Loucy (cell line): ENCODE data around the gene ZNF432.

Experiments
- H2AFZ ChIP-seq: fragments of 200-600 bp; sonication (generic); 2 replicates; pipeline ENCODE4 v1.6.0; 2016; ENCODE audit warnings: antibody characterized with exemption, mild to moderate bottlenecking, low read length, moderate library complexity
- H3F3A ChIP-seq: fragments of 200-600 bp; 2 replicates; pipeline ENCODE4 v1.6.0; 2016; ENCODE audit warnings: antibody characterized with exemption, low read depth, mild to moderate bottlenecking
- H3K27me3 ChIP-seq: fragments of 200-600 bp; sonication (generic); 2 replicates; pipeline ENCODE4 v1.6.1; 2014; ENCODE audit warnings: low read length, mild to moderate bottlenecking; ENCODE audit not compliant: insufficient read depth, poor library complexity, severe bottlenecking
- H3K36me3 ChIP-seq: fragments of 200-600 bp; sonication (generic); 2 replicates; pipeline ENCODE4 v1.6.1; 2016; ENCODE audit warnings: low read length; ENCODE audit not compliant: insufficient read depth
- H3K4me1 ChIP-seq: fragments of 200-600 bp; sonication (generic); 2 replicates; pipeline ENCODE4 v1.5.1; 2014; ENCODE audit warnings: low read length, mild to moderate bottlenecking; ENCODE audit not compliant: insufficient read depth, poor library complexity, severe bottlenecking
- H3K4me2 ChIP-seq: fragments of 200-600 bp; sonication (generic); 2 replicates; pipeline ENCODE4 v1.6.0; 2014; ENCODE audit warnings: antibody characterized with exemption, low read length, low read depth, mild to moderate bottlenecking; ENCODE audit not compliant: poor library complexity, severe bottlenecking
- H3K4me3 ChIP-seq: fragments of 200-600 bp; sonication (generic); 2 replicates; pipeline ENCODE4 v1.5.1; 2014; ENCODE audit warnings: low read length, mild to moderate bottlenecking, mixed read lengths; ENCODE audit not compliant: poor library complexity, severe bottlenecking
- H3K79me2 ChIP-seq: fragments of 200-600 bp; sonication (generic); 2 replicates; pipeline ENCODE4 v1.6.1; 2014; ENCODE audit warnings: low read length; ENCODE audit not compliant: insufficient read depth
- H3K9ac ChIP-seq: fragments of 200-600 bp; sonication (generic); 2 replicates; pipeline ENCODE4 v1.6.0; 2014; ENCODE audit warnings: mild to moderate bottlenecking, low read depth, low read length, moderate library complexity; ENCODE audit not compliant: poor library complexity, severe bottlenecking
- H3K9me2 ChIP-seq: fragments of 200-600 bp; sonication (generic); replicated peaks from 2 replicates; pipeline ENCODE4 v1.6.1; 2016; ENCODE audit warnings: low read depth, low read length, mixed read lengths
- H3K9me3 ChIP-seq: fragments of 200-600 bp; sonication (generic); 2 replicates; pipeline ENCODE4 v1.6.1; 2014; ENCODE audit warnings: mild to moderate bottlenecking, antibody characterized with exemption, low read length, low read depth; ENCODE audit not compliant: insufficient read depth
- H4K20me1 ChIP-seq: fragments of 200-600 bp; sonication (generic); 2 replicates; pipeline ENCODE4 v1.6.0; 2014; ENCODE audit warnings: antibody characterized with exemption, low read length, mild to moderate bottlenecking; ENCODE audit not compliant: insufficient read depth, poor library complexity, severe bottlenecking
- EZH2phosphoT487 ChIP-seq: fragments of 200-600 bp; IDR thresholded peaks from 2 replicates; pipeline ENCODE4 v1.6.1; 2018; ENCODE audit warnings: antibody characterized with exemption, mild to moderate bottlenecking, moderate library complexity, borderline replicate concordance
- TF ChIP-seq, protein P1 (sequence below): fragments of 200-600 bp; sonication (generic); conservative IDR thresholded peaks from 2 replicates; pipeline ENCODE4 v1.5.1; 2014; ENCODE audit warnings: mild to moderate bottlenecking, antibody characterized with exemption, low read length

The ZNF432 gene

DNA sequence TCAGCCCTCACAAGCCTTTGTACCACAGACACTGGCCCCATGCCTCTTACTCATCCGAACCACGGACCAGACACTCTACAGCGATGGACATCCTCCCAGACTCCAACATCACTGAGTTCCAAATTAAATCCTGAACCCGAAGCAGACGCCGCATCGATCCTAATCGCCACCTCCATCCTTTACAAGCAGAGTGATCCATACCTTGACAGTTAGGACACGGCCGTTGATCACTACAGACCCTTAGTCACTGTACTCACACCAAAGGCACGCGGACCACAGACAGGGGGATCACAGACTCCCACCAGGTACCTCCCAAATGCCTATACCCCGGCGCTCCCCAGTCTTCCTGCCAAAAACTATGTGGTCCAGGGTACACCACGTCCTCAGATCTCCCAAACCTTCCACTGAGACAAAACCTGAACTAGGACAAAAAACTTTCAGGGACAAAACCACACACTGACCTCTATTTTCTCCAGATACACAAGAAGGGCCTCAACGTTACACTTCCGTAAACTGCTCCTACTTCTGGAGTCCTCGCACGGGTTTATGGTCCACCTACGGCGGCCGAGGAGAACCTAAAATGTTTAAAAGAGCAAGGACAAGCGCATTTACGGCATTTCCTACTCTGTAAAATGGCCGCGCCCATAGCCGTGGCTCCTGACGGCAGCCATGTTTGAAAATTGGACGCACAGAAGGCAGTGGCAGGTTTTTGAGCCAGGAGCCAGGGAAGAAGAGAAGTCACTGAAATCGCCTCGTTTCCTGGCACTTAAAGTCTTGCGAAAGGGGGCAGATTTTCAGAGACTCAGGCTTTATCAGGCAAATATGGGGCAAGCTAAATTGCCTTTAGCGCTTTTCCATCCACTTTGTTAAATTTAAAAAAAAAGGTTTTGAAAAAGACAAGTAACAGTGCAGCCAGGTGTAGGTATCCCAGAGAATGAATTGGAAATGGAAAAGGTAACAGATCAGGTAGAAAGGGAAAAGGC lies 62.0 kb downstream of the ZNF432 start, which contains the start of gene ZNF350:
ZNF350 (minus strand) TSS at position 532 of the 983 bp plus-strand sequence. CDS start 12,480 bp downstream, outside the sequence.
- peak within 1 kb of the TSS; percentile 98 for H3K4me3 ChIP-seq
- H3K36me3 ChIP-seq: no peaks in the 10 kb centered on the region
- peak within 1 kb of the TSS; percentile 97 for H3K4me2 ChIP-seq
- no peaks in the 10 kb centered on the region for H3K9me3 ChIP-seq
- no peaks in the 10 kb centered on the region for H3K27me3 ChIP-seq
- no peaks in the 10 kb centered on the region for H3F3A ChIP-seq
- TF ChIP-seq, protein P1, sequence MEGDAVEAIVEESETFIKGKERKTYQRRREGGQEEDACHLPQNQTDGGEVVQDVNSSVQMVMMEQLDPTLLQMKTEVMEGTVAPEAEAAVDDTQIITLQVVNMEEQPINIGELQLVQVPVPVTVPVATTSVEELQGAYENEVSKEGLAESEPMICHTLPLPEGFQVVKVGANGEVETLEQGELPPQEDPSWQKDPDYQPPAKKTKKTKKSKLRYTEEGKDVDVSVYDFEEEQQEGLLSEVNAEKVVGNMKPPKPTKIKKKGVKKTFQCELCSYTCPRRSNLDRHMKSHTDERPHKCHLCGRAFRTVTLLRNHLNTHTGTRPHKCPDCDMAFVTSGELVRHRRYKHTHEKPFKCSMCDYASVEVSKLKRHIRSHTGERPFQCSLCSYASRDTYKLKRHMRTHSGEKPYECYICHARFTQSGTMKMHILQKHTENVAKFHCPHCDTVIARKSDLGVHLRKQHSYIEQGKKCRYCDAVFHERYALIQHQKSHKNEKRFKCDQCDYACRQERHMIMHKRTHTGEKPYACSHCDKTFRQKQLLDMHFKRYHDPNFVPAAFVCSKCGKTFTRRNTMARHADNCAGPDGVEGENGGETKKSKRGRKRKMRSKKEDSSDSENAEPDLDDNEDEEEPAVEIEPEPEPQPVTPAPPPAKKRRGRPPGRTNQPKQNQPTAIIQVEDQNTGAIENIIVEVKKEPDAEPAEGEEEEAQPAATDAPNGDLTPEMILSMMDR: no peak
- TF ChIP-seq EZH2phosphoT487: no peak
- peak within 1 kb of the TSS; percentile 93 for H3K9ac ChIP-seq
- peaks cover 43% of the 10 kb centered on the region for H3K79me2 ChIP-seq
- peaks cover 8% of the 10 kb centered on the region for H4K20me1 ChIP-seq
- H3K4me1 ChIP-seq: peaks cover 9% of the 10 kb centered on the region
- H2AFZ ChIP-seq: peak within 1 kb of the TSS; percentile 83
- no peaks in the 10 kb centered on the region for H3K9me2 ChIP-seq

DNA sequence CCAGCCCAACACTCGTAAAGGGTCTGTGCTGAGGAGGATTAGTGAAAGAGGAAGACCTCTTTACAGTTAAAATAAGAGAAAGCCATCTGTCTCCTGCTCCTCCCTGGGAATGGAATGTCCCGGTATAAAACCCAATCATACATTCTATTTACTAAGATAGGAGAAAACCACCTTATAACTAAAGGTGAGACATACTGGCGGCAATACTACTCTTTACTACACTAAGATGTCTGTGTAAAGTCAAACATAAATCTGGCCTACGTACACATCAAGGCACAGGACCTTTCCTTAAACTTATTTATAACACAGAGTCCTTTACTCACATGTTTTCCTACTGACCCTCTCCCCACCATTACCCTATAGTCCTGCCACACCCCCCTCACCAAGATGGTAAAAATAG lies 65.3 kb downstream of the ZNF432 start:
- H3K4me1 ChIP-seq: peaks cover 9% of the 10 kb centered on the region
- H3K9ac ChIP-seq: no peak overlapping the region
- peaks cover 67% of the 10 kb centered on the region for H3K79me2 ChIP-seq
- H4K20me1 ChIP-seq: peaks cover 8% of the 10 kb centered on the region
- H3K4me3 ChIP-seq: no peak overlapping the region
- no peaks in the 10 kb centered on the region for H3F3A ChIP-seq
- H3K9me3 ChIP-seq: peaks cover 4% of the 10 kb centered on the region; the same call in 1 of the 2 replicates
- H3K27me3 ChIP-seq: no peaks in the 10 kb centered on the region
- TF ChIP-seq EZH2phosphoT487: no peak
- TF ChIP-seq, protein P1: no peak
- no peaks in the 10 kb centered on the region for H3K36me3 ChIP-seq
- peak overlapping the region; percentile 26 for H3K4me2 ChIP-seq
- H3K9me2 ChIP-seq: no peaks in the 10 kb centered on the region
- no peak overlapping the region for H2AFZ ChIP-seq
